Effector CD4-positive, alpha-beta T cell (primary cell): ENCODE measurements around the gene MERTK.

Experiments
- DNase-seq: peaks from one replicate; pipeline ENCODE4 v3.0.0-alpha.2; 2020

The MERTK gene

GRCh38 chr2:111981666-111982065, 83.3 kb downstream of the MERTK start:
- no peak for DNase-seq

DNA sequence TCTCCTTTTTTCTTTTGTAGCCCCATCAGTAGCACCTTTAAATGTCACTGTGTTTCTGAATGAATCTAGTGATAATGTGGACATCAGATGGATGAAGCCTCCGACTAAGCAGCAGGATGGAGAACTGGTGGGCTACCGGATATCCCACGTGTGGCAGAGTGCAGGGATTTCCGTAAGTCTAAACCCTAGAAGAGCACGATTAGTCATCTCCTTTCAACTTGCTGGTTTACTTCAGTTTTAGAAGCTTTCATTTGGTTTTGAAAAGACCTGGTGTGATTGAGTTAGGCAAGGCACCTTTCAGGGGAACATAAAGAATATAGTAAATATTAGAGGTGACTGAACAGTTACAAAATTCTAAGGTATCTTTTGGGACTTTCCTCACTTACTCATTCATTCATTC, 84.4 kb downstream of the MERTK start:
- no peak for DNase-seq

- DNase-seq = no peak
These were observed 85.2 kb downstream of the MERTK start for GRCh38 chr2:111983478-111984212.

GRCh38 chr2:111984213-111984604, 85.8 kb downstream of the MERTK start:
- no peak for DNase-seq

DNA sequence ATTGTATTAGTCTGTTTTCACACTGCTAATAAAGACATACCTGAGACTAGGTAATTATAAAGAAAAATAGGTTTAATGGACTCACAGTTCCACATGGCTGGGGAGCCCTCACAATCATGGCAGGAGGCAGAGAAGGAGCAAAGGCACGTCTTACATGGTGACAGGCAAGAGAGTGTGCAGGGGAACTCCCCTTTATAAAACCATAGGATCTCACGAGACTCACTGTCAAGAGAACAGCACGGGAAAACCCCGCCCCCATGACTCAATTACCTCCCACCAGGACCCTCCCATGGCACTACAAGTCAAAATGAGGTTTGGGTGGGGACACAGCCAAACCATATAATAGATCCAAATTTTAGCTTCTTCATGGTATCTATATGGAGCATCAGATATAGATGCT, 87.1 kb downstream of the MERTK start:
- DNase-seq = no peak

DNA sequence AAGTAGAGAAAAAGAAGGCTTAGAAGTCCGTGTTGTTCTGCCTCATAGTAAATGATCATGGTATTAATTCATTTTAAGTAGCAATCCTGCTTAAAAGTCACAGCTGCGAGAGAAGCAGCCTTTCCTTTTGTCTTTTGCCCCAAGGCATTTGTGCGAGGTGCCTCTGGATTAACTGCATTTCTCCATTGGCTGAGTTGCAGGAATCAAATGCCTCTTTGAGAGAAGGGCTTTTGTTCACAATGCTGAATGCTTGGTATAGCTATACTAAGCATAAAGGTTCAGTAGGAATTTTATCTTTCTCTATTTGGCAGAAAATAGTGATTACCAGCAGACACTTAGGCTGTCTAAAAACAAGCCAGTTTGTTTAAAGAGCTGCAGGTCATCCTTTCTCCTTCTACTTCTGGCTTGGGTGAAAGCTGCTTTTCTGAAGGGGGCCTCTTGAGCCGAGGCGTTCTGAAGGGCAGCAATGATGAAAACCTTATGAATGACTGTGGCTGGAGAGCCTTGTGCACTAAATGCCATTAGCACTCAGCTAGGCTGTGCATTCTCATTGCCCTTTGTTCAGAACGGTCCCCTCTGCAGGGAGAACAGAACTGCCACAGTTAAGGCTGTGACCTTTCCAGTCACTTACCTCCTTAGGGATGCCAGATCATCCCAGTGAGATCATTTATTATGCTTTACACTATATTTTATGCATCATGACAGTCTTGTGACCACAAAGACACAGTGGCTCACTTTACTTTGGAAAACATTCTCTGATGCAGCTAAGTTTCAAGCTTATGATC, 87.9 kb downstream of the MERTK start:
- DNase-seq = no peak

DNA sequence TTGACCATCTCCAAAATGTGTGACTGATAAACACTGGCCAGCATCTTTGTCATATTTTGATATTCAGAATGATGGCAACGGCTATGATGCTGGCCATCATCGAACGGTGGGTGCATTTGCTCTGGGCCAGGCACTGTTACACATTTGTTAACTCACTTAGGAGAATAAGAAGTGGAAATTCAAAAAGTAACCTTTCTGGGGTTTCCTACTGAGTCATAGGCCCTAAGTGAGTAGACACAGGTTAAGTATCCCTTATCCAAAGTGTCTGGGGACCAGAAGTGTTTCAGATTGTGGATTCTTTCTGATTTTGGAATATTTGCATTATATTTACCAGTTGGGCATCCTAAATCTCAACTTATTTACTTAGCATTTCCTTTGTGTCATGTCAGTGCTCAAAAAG, 92.0 kb downstream of the MERTK start:
- no peak for DNase-seq

DNA sequence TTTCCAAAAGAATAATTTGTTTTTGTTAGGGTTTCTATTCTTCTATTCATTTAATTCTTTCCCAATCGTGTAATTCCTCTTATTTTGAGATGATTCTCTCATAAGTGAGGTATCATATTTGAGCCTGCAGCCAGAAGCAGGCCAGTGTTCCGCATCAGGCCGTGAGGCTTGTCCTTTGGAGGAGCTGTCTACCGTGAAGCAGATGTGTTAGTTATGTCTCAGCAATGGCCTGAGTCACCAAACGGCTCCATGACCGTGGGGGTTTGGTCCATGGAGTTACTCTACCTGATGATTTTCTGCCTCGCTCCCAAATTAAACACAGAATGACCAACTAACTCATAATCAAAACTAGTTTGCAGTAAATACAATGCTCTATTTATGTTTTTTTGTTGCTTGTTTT, 92.4 kb downstream of the MERTK start:
- no peak for DNase-seq

DNA sequence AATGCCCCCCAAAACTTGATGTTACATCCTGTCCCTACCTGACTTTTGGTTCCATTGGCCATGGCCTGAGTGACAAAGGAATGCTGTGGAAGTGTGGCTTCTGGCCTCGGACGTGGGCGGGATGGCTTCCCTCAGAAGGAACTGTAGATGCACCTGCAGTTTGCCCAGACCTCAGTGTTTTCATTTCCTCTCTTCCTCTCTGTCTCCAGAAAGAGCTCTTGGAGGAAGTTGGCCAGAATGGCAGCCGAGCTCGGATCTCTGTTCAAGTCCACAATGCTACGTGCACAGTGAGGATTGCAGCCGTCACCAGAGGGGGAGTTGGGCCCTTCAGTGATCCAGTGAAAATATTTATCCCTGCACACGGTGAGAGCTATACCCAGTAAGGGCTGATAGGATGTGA, 95.6 kb downstream of the MERTK start:
- DNase-seq = no peak

DNA sequence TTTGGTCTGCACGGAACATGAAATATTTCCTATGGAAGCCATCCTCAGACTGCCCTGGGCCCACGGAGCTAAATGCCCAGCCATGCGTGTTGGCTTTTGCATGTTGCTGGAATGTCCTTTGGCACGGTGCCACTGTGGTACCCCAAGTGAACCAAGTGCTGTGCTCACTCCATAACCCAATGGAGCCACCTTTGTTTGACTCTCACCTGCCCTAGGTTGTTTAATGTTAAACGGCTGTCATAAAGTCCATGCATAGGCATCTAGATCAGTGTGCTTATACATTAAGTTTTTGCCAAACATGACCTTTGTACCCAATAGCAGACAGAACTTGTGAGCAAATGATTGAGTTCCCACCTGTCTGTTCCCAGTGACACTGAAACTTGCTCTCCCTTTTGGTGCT, 96.7 kb downstream of the MERTK start:
- no peak for DNase-seq

DNA sequence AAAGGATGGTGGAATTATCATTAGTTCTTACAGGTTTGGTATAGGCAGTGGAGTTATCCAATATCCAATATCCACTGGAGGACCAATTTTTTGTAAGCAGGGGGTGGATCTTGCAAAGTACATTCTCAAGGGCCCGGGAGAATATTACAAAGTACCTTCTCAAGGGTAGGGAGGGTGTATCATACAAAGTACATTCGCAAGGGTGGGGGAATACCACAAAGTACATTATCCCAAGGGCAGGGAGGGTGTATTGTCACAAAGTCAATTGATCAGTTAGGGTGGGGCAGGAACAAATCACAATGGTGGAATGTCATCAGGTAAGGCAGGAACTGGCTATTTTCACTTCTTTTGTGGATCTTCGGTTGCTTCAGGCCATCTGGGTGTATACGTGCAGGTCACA, 101.4 kb downstream of the MERTK start:
- DNase-seq = no peak

DNA sequence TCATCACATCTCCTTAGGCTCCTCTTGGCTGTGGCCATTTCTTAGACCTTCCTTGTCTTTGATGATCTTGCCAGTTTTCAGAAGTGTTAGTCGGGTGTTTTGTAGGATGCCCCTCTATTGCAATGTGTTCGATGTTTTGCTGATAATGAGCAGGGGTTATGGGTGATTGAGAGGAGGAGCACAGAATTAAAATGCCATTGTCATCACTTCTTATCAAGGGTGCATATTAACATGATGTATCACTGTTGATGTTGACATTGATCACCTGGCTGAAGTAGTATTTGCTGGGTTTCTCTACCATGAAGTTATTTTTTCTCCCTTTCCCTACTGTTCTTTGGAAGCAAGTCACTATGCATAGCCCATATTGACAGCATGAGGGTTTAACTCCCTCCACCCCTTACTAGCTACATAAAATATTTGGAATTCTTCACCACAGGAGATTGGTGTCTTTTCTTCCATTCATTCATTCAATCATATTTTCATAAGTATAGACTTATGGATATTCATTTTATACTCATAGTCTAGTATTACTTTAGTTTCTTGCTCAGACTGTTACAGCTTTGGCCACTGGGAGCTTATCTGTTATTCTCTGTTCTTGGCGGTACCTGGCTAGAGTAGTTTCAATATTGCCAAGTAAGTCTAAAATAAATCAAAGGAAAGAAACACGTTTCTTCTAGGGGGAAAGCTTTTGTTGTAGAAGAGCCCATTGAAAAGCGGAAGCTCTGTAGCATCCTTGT, 102.2 kb downstream of the MERTK start:
- DNase-seq = no peak

- DNase-seq = no peak
These were observed 102.8 kb downstream of the MERTK start for GRCh38 chr2:112001136-112001715.

DNA sequence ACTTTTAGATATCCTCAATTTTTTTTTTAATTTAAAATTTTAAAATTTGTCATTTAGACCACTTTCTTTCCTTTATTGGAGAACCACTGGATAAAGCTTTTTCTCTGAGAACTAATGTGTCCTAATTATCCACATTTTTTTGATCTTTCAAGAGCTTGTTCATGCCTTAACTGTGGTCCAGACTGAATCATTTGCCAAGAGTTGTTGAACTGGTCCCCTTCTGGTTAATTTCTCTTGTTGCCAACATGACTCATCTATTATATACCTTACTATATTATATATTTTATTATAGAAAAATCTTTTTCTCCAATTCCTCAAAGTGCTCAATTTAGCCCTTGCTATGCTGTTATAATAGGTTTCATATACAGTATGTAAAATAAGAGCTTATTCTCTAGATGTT, 103.5 kb downstream of the MERTK start:
- no peak for DNase-seq

DNA sequence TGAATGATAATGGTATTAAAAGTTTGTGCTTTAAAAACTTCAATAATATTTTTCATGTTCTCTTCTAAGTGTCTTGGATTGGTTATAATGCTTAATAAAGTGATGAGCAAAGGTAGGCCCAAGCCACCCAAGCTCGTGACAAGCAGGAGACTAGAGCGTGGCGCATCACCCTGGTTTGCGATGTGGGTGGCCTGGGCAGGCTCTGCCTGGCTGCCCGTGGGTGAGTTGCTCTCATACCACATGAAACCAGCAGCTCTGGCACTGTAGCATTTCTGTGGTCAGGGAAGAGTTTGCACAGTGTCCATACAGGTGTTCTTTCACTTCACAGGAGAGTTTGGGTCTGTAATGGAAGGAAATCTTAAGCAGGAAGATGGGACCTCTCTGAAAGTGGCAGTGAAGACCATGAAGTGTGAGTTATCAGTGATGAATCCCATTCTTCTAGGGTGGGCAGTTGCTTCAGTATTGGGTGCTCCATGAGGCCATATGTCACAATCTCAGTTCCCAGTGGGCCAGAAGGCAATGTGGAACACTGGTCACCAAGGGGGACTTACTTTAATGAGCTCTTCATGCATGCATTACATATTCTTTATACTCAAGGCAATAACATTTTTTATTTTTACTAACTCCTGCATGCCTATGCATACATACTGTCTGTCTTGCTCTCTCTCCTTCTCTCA, 105.3 kb downstream of the MERTK start:
- DNase-seq = no peak

DNA sequence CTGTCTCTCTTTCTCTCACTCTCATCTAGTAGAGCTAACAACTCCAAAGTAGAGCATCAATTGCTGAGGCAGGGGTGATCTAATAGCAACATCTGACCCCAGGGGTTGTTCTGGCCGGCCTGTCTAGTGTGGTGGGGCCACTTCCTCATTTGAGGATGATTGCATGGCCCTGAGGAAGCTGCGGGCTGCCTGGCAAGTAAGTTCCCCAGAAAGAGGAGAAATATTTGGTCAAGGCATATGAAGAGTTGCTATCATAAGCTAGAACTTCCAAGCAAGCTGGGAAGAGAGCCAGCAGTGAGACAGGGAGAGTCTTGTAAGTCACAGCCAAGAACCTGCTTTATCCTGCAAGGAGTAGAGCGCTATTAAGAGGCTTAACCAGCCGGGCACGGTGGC, 105.8 kb downstream of the MERTK start:
- no peak for DNase-seq

- no peak for DNase-seq
These were observed 107.1 kb downstream of the MERTK start for GRCh38 chr2:112005406-112006075.

- no peak for DNase-seq
These were observed 107.6 kb downstream of the MERTK start for GRCh38 chr2:112006076-112006410.

DNA sequence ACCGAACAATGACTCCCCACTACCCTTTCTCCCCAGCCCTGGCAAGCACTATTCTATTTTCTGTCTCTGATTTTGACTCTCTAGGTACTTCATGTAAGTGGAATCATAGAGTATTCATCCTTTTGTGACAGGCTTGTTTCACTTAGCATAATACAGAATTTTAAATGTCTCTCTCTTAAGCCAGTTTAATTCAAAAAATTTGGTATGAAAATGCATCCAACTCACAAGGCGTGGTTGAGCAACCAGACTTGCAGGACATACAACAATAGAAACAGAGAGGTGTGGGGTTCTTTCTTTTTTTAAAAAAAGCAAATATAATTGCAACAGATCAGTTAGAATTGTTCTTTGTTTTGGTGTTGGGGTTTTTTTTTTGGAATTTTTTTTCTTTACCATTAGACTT, 109.1 kb downstream of the MERTK start:
- DNase-seq = no peak

GRCh38 chr2:112008910-112009485, 110.6 kb downstream of the MERTK start:
- DNase-seq = no peak

- no peak for DNase-seq
These were observed 112.3 kb downstream of the MERTK start for GRCh38 chr2:112010751-112011150.

- no peak for DNase-seq
These were observed 114.1 kb downstream of the MERTK start for GRCh38 chr2:112012556-112012955.
